Dendritic cell treated with granulocyte-macrophage colony-stimulating factor and Interleukin-4, amounts not matched to agents 40 ng/mL and 50 ng/mL, for 4 days (primary cell): ENCODE measurements around the gene LYPD5.
A peak's percentile ranks its signal among the peaks of the same experiment; 100 is the strongest.
"Not testable (repeated sequence)": the region's sequence is repeated elsewhere in the genome, so short reads cannot be mapped to it uniquely, and the experiment has no call there.

ENCODE experiments used
- H3K27ac Mint-ChIP-seq: one replicate; pipeline ENCODE4 v1.8.0; 2022; ENCODE audit warnings: mild to moderate bottlenecking, mixed read lengths
- H3K27me3 Mint-ChIP-seq: one replicate; pipeline ENCODE4 v1.8.0; 2022; ENCODE audit warnings: mild to moderate bottlenecking, mixed read lengths
- H3K36me3 Mint-ChIP-seq: one replicate; pipeline ENCODE4 v1.8.0; 2022; ENCODE audit warnings: low read depth, mixed read lengths
- H3K4me1 Mint-ChIP-seq: one replicate; pipeline ENCODE4 v1.8.0; 2022; ENCODE audit warnings: low read depth, mixed read lengths
- H3K4me3 Mint-ChIP-seq: one replicate; pipeline ENCODE4 v1.8.0; 2022; ENCODE audit warnings: mild to moderate bottlenecking, moderate library complexity, mixed read lengths
- H3K9me3 Mint-ChIP-seq: one replicate; pipeline ENCODE4 v1.8.0; 2022; ENCODE audit warnings: mixed read lengths
- intact Hi-C: fragments of 100-400 bp; cut with micrococcal nuclease; formaldehyde crosslinking; loops from one replicate; pipeline ENCODE4 v1.15.0; 2022

Gene LYPD5

DNA sequence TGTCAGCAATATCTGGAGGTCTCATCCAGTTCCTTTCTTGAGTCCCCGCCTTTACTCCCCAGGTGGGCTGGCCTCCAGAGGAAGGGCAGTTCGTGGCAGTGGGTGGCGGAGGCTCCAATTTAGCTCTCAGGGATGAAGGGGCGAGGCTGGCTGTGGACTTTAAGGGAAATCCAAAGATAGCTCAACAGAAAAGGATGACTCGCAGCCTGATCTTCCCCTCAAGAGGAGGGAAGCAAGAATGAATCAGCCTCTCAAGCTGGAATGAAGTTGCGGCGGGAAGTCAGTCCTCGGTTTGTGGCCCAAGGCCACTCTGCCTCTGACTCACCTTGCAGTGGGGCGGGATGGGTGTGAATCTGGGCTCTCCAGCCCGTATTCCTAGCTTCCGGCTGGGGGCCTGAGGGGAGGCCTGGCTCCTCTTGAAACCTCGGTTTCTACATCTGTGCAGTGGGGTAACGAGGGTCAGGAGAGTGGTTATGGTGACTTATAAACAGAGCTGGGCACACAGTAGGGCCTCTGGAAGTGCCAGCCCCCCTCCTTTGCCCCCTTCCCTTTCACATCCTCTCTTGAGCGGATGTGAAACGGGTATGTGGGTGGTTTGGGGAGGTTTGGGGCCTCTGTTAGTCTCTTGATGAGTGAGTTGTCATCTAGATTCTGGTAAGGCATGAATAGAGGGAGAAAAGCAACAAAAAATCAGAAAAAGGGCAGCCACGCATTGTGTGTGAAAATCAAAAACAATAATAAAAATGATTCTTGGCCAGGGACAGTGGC, 37.0 kb downstream of the LYPD5 start:
- H3K4me3 Mint-ChIP-seq, result peak overlapping the region; percentile 18

GRCh38 chr19:43764684-43765083, 37.6 kb downstream of the LYPD5 start:
- H3K9me3 Mint-ChIP-seq, H3K27me3 Mint-ChIP-seq: not testable (repeated sequence)
- H3K4me1 Mint-ChIP-seq, result peaks cover 88% of the 10 kb centered on the region
- peak overlapping the region; percentile 92 for H3K27ac Mint-ChIP-seq
- intact Hi-C loops, result loop anchor here (1.0 kb wide), 1 partner anchor 9 kb away; no protein-coding TSS in a partner anchor
- H3K4me3 Mint-ChIP-seq, result peak overlapping the region; percentile 28
- peaks cover 38% of the 10 kb centered on the region for H3K36me3 Mint-ChIP-seq

More for the DNA sequence above, 37.0 kb downstream of the LYPD5 start:
- Mint-ChIP-seq H3K27ac (peak overlapping the region; percentile 92), H3K4me1 (peaks cover 93% of the 10 kb centered on the region), H3K27me3 (no peaks in the 10 kb centered on the region), H3K9me3 (no peaks in the 10 kb centered on the region), H3K36me3 (peaks cover 44% of the 10 kb centered on the region)
- intact Hi-C loops, result loop anchor here (1.0 kb wide), 1 partner anchor 10 kb away; no protein-coding TSS in a partner anchor

GRCh38 chr19:43763473-43763939, 38.7 kb downstream of the LYPD5 start:
- H3K4me1 Mint-ChIP-seq, result peaks cover 86% of the 10 kb centered on the region
- peaks cover 26% of the 10 kb centered on the region for H3K36me3 Mint-ChIP-seq
- no peaks in the 10 kb centered on the region for H3K27me3 Mint-ChIP-seq
- H3K27ac Mint-ChIP-seq, result peak overlapping the region; percentile 92
- H3K4me3 Mint-ChIP-seq, result peak overlapping the region; percentile 25
- intact Hi-C loops, result no loop called here
- no peaks in the 10 kb centered on the region for H3K9me3 Mint-ChIP-seq

DNA sequence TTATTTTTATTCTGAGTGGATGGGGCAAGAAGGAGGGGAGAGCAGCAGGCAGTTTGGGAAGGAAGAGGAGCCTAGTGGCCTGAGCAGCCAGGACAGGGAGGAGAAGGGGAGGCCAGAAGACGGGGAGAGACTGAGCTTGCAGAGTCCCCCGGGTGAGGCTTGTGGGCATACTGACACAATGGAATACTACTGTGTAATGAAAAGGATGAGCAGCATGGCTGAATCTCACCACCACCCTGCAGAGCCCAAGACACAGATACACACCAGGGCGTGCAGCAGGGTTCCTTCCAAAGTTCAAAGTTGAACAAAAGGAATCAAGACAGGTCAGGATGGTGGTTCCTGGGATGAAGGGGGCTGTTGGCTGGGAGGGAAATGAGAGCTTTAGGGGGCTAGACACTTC, 39.4 kb downstream of the LYPD5 start:
- Mint-ChIP-seq H3K4me1 (peaks cover 86% of the 10 kb centered on the region), H3K4me3 (peak overlapping the region; percentile 1), H3K27me3 (no peaks in the 10 kb centered on the region), H3K36me3 (peaks cover 20% of the 10 kb centered on the region), H3K27ac (peak overlapping the region; percentile 92), H3K9me3 (no peaks in the 10 kb centered on the region)
- intact Hi-C loops, result no loop called here

DNA sequence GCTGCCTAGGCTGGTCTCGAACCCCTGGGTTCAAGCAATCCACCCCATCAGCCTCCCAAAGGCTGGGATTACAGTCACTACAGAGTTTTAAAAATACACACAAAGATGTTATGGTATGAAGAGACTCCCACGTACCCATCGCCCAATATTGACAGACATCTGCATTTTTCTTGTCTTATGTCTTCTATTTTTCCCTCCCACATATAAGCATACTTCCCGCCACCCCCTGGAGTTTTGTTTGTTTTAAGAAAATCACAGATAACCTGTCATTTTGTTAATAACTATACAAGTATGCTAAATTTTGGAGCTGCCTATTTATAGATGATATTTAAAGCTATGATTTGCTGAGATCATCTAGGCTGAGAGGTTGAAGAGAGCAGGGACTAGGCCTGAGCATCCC, 41.3 kb downstream of the LYPD5 start:
- Mint-ChIP-seq H3K36me3 (peaks cover under 1% of the 10 kb centered on the region), H3K4me3 (no peak overlapping the region), H3K27me3 (no peaks in the 10 kb centered on the region), H3K4me1 (peaks cover 87% of the 10 kb centered on the region), H3K27ac (peak overlapping the region; percentile 60), H3K9me3 (no peaks in the 10 kb centered on the region)
- intact Hi-C loops, result no loop called here

DNA sequence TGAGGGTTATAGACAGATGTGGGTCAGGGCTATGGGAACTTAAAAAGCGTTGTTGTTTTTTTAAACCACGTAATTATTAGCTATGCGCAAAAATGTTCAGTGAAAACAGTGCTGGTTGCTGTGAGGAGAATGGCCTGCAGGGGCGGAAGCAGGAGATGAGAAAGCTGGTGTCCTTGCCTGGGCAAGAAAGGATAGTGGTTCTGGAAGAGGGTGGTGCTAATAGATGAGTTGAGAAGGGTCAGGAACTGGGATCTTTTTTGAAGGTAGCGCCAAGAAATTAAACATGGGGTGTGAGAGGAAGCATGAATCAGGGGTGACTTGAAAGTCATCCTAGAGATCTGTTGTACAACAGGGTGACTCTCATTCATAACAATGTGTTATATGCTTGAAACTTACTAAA, 42.7 kb downstream of the LYPD5 start:
- peak overlapping the region; percentile 1 for H3K27ac Mint-ChIP-seq

DNA sequence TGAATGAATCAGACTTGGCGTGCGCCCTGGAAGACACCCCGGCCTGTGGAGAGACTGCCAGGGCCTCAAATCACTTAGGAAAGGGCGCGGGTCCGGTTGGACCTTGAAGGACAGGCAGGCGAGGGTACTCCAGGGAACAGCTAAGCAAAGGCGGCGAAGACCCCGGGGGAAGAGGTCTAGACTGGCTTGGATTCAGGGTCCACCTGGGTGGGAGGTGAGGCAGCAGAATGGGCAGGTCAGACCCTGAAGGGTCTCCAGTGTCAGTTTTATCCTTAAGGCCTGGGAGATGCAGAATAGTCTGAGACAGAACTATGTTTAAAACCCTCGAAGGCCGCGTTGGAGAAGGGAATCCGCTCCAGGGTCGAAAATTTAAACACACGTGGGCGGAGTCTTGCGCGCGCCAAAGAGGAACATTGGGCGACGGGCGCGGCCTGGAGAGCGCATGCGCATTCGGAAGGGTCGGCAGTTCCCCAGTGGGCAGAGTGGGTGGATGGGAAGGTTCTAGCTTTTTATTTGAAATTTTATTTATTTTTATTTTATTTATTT, 46.9 kb downstream of the LYPD5 start:
- H3K4me3 Mint-ChIP-seq, result peak overlapping the region; percentile 97
- intact Hi-C loops, result loop anchor here (1.0 kb wide), 1 partner anchor 10 kb away; no protein-coding TSS in a partner anchor
- H3K9me3 Mint-ChIP-seq, result no peaks in the 10 kb centered on the region
- H3K27ac Mint-ChIP-seq, result peak overlapping the region; percentile 97
- H3K4me1 Mint-ChIP-seq, result peaks cover 67% of the 10 kb centered on the region
- no peaks in the 10 kb centered on the region for H3K27me3 Mint-ChIP-seq
- H3K36me3 Mint-ChIP-seq, result peaks cover 37% of the 10 kb centered on the region

More for the DNA sequence above, 42.7 kb downstream of the LYPD5 start:
- no peaks in the 10 kb centered on the region for H3K9me3 Mint-ChIP-seq
- H3K36me3 Mint-ChIP-seq, result peaks cover 10% of the 10 kb centered on the region
- intact Hi-C loops, result no loop called here
- no peak overlapping the region for H3K4me3 Mint-ChIP-seq
- peaks cover 81% of the 10 kb centered on the region for H3K4me1 Mint-ChIP-seq
- no peaks in the 10 kb centered on the region for H3K27me3 Mint-ChIP-seq

- Mint-ChIP-seq H3K9me3 (no peaks in the 10 kb centered on the region), H3K27me3 (no peaks in the 10 kb centered on the region), H3K27ac (peak within 1 kb of the TSS; percentile 97), H3K4me3 (peak within 1 kb of the TSS; percentile 97), H3K36me3 (peaks cover 43% of the 10 kb centered on the region), H3K4me1 (peaks cover 71% of the 10 kb centered on the region)
- intact Hi-C loops, result loop anchor here (1.0 kb wide), 1 partner anchor 11 kb away; no protein-coding TSS in a partner anchor
These were observed 47.6 kb downstream of the LYPD5 start, which contains the start of gene SMG9 for GRCh38 chr19:43754503-43755255. Gene SMG9, minus strand, starts transcription at chr19:43754962. Its CDS starts 4,221 bp downstream, at chr19:43750741.

DNA sequence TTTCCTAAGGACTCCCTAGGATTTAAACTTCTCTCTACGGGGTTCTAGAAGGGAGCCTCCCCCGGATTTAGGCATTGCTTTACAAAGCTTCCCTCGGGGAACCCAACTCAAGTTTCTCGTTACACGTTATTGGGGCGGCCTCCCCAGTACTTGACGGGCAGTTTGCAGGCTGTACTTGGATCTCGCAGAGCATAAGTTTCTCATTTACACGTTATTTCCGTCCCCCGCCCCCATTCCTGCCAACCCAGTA, 48.1 kb downstream of the LYPD5 start:
- Mint-ChIP-seq H3K36me3 (peaks cover 48% of the 10 kb centered on the region), H3K4me1 (peaks cover 69% of the 10 kb centered on the region), H3K27me3 (no peaks in the 10 kb centered on the region), H3K27ac (peak overlapping the region; percentile 97), H3K4me3 (peak overlapping the region; percentile 97), H3K9me3 (no peaks in the 10 kb centered on the region)
- intact Hi-C loops, result no loop called here

DNA sequence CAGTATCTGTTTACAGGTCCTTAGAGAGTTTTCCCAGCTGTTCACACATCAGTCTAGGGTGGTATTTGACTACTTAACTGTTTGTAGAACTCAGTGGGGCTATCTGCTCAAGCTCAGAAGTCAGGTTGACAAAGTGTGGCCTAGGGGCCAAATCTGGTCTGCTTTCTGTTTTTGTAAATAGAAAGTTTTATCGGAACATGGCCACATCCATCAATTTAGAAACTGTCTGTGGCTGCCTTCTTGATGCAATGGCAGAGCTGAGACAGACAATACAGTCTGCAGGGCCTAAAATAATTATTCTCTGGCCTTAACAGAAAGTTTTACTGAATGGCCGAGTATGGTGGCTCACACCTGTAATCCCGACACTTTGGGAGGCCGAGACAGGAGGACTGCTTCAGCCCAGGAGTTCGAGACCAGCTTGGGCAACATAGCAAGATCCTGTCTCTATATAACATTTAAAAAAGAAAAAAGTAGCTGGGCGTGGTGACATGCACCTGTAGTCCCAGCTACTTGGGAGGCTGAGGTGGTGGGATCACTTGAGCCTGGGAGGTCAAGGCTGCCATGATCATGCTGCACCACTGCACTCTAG, 49.9 kb downstream of the LYPD5 start:
- peaks cover 66% of the 10 kb centered on the region for H3K36me3 Mint-ChIP-seq
- intact Hi-C loops, result no loop called here
- no peak overlapping the region for H3K4me3 Mint-ChIP-seq
- H3K27ac Mint-ChIP-seq, result peak overlapping the region; percentile 97
- H3K27me3 Mint-ChIP-seq, result no peaks in the 10 kb centered on the region
- H3K9me3 Mint-ChIP-seq, result no peaks in the 10 kb centered on the region
- H3K4me1 Mint-ChIP-seq, result peaks cover 70% of the 10 kb centered on the region

GRCh38 chr19:43751466-43752220, 50.6 kb downstream of the LYPD5 start:
- H3K4me1 Mint-ChIP-seq, result peaks cover 63% of the 10 kb centered on the region

GRCh38 chr19:43749898-43750297, 52.3 kb downstream of the LYPD5 start:
- Mint-ChIP-seq H3K9me3 (no peaks in the 10 kb centered on the region), H3K4me1 (peaks cover 57% of the 10 kb centered on the region), H3K4me3 (no peak overlapping the region), H3K27me3 (no peaks in the 10 kb centered on the region), H3K36me3 (peaks cover 79% of the 10 kb centered on the region), H3K27ac (peak overlapping the region; percentile 14)
- intact Hi-C loops, result no loop called here

More at GRCh38 chr19:43751466-43752220, 50.6 kb downstream of the LYPD5 start:
- Mint-ChIP-seq H3K4me3 (no peak overlapping the region), H3K27ac (no peak overlapping the region), H3K27me3 (no peaks in the 10 kb centered on the region), H3K9me3 (no peaks in the 10 kb centered on the region), H3K36me3 (peaks cover 74% of the 10 kb centered on the region)
- intact Hi-C loops, result no loop called here

DNA sequence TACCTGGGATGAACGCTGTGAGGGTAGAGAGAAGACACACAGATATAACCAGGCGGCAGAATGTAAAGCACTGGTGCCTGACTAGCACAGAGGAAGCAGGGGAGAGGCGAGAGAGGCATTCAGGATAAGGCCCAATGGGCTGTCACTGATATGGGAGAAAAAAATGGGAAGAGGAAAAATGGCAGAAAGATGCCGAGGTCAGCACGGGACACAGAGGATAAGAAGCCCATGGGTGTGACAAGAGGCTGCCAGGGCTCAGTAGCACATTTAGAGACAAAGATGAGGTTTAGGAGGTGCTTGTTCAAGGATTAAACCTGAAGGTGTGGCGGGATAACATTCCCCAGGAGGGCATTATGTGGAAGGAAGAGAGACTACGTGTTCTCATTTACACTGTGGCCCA, 53.1 kb downstream of the LYPD5 start:
- intact Hi-C loops, result no loop called here
- Mint-ChIP-seq H3K27me3 (no peaks in the 10 kb centered on the region), H3K9me3 (no peaks in the 10 kb centered on the region), H3K4me3 (no peak overlapping the region), H3K27ac (peak overlapping the region; percentile 1), H3K4me1 (peaks cover 64% of the 10 kb centered on the region), H3K36me3 (peaks cover 79% of the 10 kb centered on the region)
